Inferior parietal cortex (tissue), 1 donor: Measurements from ENCODE around the gene FOXO3.
"Not testable (repeated sequence)": the region's sequence is repeated elsewhere in the genome, so short reads cannot be mapped to it uniquely, and the experiment has no call there.

Source experiments
- DNase-seq: peaks from one replicate; pipeline ENCODE4 v3.0.0-alpha.2; 2016; ENCODE audit errors: extremely low spot score

Gene FOXO3

DNA sequence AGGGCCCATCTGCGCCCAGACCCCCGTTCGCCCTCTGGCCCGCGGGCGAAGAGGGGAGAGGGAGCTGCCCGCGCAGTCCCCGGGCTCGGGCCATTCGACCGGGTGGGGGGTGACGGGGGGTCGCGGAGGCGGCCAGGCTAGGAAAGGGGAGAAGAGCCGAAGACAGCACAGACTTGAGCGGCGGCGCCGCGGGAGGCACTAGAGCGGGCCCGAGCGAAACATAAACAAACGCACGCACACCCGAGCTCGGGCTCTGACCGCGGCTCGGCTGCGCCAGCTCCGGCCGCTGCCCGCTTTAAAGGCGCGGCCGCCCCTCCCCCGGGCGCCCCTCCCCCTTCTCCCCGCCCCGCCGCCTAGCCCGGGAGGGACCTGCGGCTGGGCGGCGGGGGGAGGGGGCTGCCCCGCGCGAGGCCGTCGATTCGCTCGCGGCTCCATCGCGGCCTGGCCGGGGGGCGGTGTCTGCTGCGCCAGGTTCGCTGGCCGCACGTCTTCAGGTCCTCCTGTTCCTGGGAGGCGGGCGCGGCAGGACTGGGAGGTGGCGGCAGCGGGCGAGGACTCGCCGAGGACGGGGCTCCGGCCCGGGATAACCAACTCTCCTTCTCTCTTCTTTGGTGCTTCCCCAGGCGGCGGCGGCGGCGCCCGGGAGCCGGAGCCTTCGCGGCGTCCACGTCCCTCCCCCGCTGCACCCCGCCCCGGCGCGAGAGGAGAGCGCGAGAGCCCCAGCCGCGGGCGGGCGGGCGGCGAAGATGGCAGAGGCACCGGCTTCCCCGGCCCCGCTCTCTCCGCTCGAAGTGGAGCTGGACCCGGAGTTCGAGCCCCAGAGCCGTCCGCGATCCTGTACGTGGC, at the start of gene FOXO3:
FOXO3 (plus strand) TSS at position 455 of the 846 bp plus-strand sequence; CDS start at position 747, 292 bp downstream.
- peak; percentile 69 for DNase-seq

DNA sequence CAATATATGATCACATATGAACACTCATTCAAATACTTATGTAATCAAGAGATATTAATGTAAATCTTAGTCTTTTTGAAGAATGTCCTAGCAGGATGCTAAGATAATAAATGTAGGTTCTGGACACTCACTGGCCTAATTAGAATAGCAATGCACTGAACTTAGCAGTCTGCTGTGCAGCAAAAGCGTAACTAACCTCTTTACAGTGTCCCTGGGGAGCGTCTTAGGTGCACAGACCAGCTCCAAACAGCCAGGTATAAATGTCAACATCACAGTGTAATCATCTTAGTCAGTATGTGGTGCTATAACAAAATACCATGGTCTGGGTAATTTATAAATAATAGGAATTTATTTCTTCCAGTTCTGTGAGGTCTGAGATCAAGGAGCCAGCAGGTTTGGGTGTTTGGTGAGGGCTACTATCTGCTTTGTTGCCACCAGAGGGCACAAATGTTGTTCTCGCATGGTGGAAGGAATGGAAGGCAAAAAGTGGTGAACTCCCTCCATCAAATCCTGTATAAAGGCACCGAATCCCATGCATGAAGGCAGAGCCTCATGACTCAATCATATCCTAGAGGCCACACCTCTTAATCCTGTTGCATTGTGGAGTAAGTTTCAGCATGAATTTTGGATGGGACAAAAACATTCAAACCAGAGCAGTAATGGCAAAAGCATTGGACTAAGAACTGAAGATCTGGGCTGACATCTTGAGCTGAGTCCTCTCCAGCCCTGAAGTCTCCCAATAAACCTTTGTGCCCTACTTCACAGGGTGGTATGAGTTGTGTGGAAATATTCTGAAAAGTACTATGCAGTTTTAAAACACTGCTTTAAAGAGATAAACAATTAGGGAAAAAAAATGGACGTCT, 41.8 kb upstream of the FOXO3 start:
- no peak for DNase-seq

GRCh38 chr6:108521616-108522107, 39.1 kb upstream of the FOXO3 start:
- DNase-seq: no peak

DNA sequence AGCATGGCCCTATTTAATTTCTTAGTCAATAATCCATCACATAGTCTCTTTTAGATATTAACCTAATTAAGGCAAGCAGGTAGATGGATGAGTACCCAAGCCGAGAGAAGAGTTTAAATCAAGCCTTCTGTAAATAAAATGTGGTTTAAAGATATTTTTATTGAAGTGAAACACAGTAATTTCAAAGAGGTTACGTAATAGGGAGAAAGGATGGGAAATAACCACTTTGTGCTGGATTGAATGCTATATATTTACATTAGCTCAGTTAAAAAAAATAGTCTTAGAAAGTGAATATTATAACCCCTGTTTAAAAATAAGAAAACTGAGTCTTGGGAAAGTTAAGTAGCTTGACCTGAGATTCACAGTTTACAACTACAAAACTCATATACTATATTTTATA, 37.0 kb upstream of the FOXO3 start:
- no peak for DNase-seq

DNA sequence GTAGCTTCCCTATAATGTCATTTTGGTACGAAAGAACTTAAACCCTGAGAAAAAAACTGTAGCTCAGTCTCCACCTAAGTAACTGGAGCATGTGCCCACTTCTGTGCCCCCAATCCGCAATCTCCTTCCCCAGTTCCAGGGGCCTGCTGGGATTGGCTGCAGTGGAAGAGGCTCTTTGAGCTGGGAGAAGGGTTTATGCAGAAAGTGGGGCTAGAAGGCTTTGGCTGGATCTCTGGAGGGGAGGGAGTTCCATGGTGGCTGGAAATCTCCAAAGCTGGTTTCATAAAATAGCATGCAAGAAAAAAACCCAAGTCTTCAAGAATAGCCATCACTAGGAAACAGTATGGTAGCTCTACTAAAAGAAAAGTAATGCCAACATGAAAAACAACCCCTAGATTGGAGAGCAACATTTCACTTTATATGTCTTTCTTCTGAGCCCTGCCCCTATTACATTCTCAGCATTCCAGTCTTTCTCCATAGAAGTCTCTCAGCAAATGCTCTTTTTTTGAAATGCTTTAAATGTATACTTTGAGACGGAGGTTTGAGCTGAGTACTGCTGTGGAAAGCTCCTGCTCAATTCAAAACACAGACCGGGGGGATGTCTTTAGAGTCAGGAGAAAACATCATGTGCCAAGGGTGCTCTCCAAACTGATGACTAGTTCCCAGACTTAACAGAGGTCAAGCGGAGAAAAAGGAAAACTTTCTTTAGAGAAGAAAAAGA, 36.0 kb upstream of the FOXO3 start:
- no peak for DNase-seq

DNA sequence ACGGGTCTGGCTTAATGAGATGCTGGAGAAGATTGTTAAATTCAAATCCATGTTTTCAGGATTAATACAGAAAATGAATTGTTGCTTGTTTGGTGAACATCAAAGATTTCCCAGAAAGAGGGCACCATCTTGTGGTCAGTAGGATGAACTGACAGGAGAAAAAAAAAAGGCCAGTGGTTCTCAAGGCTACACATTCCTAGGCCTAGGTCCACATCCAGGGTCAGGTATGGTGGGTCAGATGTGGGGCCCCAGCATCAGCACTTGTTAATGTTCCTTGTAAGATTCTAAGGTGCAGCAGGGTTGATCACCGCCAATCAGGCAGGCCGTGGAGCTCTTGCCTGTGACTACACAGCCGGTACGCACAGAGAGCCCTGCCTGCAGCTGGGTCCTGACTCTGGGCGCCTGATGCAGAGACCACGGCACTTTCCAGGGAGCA, 34.0 kb upstream of the FOXO3 start:
- DNase-seq: peak; percentile 72

DNA sequence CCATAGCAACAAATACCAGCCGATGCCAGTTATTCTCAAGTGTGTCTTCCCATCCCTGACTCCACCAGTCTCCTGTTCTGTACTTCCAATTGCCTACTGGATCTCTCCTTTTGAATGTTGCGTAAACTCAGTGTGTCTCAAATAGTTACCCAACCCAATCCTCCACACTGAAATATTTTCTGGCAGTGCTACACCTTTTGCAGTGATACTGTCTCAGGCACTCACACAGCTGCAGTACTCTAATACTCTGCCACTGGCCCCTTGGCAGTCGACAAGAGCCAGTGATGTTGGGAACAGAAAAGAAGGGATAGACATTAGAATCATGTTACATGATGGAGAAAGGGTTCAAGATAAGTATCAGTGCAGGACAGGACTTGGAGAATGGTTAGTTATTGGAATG, 31.8 kb upstream of the FOXO3 start:
- DNase-seq: no peak

DNA sequence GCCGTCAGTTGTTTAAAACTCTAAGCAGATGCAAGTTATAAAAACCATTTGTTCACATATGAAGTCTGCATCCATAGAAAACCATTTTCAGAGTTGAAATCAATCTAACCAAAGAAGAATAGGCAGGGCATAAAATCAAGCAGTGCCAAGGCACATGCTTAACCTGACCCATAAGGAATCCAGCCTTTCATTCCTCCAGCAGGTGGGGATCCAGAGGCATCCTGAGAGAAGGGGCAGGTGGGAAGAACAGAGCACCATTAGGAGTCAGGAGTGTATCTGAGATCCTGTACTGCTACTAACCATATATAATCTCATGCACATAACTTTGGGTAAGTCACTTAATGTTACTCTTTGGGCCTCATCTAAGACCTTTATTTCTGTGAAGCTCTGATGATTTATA, 29.4 kb upstream of the FOXO3 start:
- no peak for DNase-seq

GRCh38 chr6:108535114-108535742, 25.5 kb upstream of the FOXO3 start:
- no peak for DNase-seq

- DNase-seq: not testable (repeated sequence)
These were observed 24.7 kb upstream of the FOXO3 start for GRCh38 chr6:108535920-108536535.

DNA sequence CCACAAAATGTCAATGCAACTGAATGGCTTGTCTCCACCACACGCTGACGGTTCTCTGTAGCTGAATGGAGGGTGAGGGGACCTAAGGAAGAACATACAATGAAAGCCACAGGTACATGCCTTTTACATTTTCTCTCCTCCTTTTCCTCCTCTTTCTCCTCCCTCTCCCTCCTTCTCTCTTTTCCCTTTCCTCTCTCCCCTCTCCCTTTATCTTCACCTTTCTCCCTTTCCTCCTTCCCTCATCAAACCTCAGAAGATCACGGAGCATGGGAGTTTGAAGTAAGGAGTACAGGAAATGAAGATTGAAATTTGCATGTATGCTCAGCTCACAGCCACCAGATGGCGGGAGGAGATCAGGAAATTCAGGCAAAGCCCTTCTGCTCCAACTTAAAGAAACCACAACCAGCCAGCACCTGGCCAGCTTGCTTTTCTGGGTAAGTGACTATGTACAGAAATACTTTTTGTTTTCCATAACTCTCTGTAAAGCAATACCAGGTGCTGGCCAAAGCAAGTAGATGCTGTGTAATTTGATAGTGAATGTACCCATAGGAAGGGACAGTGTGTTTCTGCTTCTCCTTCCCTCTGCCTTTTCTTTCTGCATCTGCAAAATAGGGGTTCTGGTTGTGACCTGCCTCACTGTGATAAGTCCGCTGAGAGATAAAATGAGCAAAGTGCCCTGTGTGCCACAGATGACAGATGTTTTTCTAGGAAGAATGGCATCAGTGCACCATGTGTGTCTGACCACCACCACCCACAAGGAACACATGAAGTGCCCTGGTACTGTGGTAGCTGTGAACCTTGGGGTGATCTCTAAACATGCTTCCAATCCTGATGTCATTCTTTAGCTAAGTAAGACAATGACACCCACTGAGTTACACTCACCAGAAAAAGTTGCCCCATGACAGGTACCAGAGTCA, 18.6 kb upstream of the FOXO3 start:
- DNase-seq: peak; percentile 87

DNA sequence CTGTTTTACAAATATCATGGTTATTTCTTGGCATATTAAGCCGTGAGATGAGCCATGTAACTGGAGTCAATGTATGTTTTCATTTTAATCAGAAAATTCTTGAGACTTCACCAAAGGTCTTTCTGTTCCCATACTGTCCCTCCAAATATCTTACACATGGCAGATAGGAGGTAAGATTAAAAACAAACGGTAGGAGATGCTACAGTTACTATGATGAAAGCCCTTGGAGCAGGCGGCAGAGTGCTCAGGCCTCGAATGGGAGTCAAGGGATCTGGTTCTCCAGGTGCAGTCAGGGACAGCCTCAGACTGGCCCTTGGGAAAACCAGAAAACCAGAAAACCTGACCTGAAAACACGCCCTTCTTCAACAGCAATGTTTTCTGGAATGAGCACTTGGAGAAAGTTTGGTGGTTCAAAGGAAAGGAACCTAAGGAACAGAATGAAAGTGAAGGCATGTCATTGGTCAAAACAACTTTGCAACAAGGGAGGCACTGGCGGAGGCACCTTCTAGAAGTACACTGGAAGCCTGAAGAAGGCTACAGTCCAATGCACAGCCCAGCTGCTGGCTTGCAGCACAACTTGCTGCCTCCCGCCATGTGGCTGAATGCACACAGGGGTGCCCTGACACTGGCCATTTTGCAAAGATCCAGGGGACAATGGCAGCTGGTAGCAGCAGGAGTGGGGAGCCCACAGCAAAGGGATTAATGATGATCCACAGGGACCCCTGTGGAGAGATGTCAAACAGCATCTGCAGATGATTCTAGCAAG, 17.4 kb upstream of the FOXO3 start:
- no peak for DNase-seq

DNA sequence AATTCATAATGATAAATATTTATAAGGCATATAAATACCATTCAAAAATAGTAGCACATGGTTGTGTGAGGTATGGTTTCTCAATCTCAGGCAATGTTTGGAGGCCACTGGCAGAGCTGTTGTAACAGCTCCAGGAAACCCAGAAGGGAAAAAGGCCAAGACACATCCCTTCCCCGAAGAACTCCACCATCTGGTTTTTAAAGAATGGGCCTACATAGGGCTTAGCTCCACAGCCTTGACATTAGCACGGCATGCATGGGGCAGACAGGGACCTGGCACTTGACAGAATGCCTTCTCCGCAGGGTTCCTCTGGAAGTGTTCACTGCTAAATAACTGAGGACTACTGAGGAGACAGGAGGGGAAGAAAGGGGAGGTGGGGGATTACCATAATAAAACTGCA, 16.1 kb upstream of the FOXO3 start:
- no peak for DNase-seq

- no peak for DNase-seq
These were observed 14.4 kb upstream of the FOXO3 start for GRCh38 chr6:108546079-108547049.

GRCh38 chr6:108549241-108549640, 11.5 kb upstream of the FOXO3 start:
- DNase-seq: no peak

DNA sequence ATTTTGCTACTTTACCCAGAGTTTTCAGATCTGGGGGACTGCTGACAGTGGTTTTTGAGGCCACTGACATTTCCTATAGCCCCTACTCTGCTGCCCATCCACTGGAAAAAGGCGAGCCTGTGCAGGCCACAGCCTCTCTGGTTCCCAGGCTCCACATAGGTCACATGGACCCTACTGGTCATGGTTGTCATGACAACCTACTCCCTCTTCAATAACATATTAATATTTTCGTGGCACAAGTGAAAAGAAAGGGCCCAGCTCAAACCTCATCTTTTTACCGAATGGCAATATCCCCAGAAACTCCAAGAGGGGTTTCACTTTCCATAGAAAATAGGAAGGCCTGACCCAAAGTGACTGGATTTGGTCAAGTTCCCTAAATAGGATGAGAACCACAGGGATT, 11.0 kb upstream of the FOXO3 start:
- DNase-seq: no peak

GRCh38 chr6:108550256-108550655, 10.5 kb upstream of the FOXO3 start:
- DNase-seq: no peak
